WTC11 (cell line): ENCODE data around the gene HYOU1.

ENCODE experiments used
- CTCF ChIP-seq: fragments of 200-600 bp; IDR thresholded peaks from 2 replicates; pipeline ENCODE4 v1.8.0; 2022; ENCODE audit warnings: antibody characterized with exemption
- FOXJ3 ChIP-seq: sonication (generic); formaldehyde crosslinking; IDR thresholded peaks from 2 replicates; pipeline ENCODE4 v1.9.0; 2021; ENCODE audit warnings: missing genetic modification reagents, mild to moderate bottlenecking, borderline replicate concordance
- IRF2 ChIP-seq: sonication (generic); formaldehyde crosslinking; IDR thresholded peaks from 2 replicates; pipeline ENCODE4 v1.8.0; 2022; ENCODE audit warnings: low read depth, missing genetic modification reagents, borderline replicate concordance
- NR3C1 ChIP-seq: sonication (generic); formaldehyde crosslinking; conservative IDR thresholded peaks from 2 replicates; pipeline ENCODE4 v1.8.1; 2023; ENCODE audit warnings: low read depth, mild to moderate bottlenecking, missing genetic modification reagents
- ZBTB21 ChIP-seq: sonication (generic); formaldehyde crosslinking; IDR thresholded peaks from 2 replicates; pipeline ENCODE4 v1.8.1; 2023; ENCODE audit warnings: mild to moderate bottlenecking, missing genetic modification reagents, borderline replicate concordance
- TF ChIP-seq, protein P1 (sequence below): sonication (generic); formaldehyde crosslinking; IDR thresholded peaks from 2 replicates; pipeline ENCODE4 v1.8.1; 2022; ENCODE audit warnings: mild to moderate bottlenecking, missing genetic modification reagents, moderate library complexity, borderline replicate concordance

GRCh38 chr11:119085437-119085847 lies 28.4 kb upstream of the HYOU1 start:
- no peak for TF ChIP-seq IRF2
- TF ChIP-seq, protein P1, sequence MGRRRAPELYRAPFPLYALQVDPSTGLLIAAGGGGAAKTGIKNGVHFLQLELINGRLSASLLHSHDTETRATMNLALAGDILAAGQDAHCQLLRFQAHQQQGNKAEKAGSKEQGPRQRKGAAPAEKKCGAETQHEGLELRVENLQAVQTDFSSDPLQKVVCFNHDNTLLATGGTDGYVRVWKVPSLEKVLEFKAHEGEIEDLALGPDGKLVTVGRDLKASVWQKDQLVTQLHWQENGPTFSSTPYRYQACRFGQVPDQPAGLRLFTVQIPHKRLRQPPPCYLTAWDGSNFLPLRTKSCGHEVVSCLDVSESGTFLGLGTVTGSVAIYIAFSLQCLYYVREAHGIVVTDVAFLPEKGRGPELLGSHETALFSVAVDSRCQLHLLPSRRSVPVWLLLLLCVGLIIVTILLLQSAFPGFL (CRISPR knock-in tag): no peak
- no peak for TF ChIP-seq FOXJ3 (CRISPR knock-in tag)
- TF ChIP-seq CTCF: no peak
- no peak for TF ChIP-seq ZBTB21 (CRISPR knock-in tag)
- TF ChIP-seq NR3C1 (CRISPR knock-in tag): no peak
